Activated CD8-positive, alpha-beta memory T cell treated with anti-CD3 and anti-CD28 coated beads for 48 hours (primary cell): ENCODE measurements around the gene TMEM209.
A peak's percentile ranks its signal among the peaks of the same experiment; 100 is the strongest.
"Not testable (repeated sequence)": the region's sequence is repeated elsewhere in the genome, so short reads cannot be mapped to it uniquely, and the experiment has no call there.

Source experiments
- DNase-seq, 3 experiments: peaks; one replicate each; pipeline ENCODE4 v3.0.0-alpha.2; 2020; ENCODE audit warnings: low read depth in 2 of 3, low spot score in 2 of 3

The TMEM209 gene

GRCh38 chr7:130205084-130205947, at the start of gene TMEM209:
Gene TMEM209 (minus strand): TSS chr7:130205406. CDS start chr7:130205375, 31 bp downstream.
- DNase-seq: peak; percentile 83 to 93 (median 88)

GRCh38 chr7:130254555-130254954, 49.3 kb upstream of the TMEM209 start:
- no peak for DNase-seq

GRCh38 chr7:130249626-130250025, 44.4 kb upstream of the TMEM209 start:
- DNase-seq: not testable (repeated sequence)

- not testable (repeated sequence) for DNase-seq
Observed at GRCh38 chr7:130248842-130249241, 43.6 kb upstream of the TMEM209 start.

GRCh38 chr7:130246491-130246890, 41.3 kb upstream of the TMEM209 start:
- not testable (repeated sequence) for DNase-seq

- not testable (repeated sequence) for DNase-seq
Observed at GRCh38 chr7:130243486-130243885, 38.3 kb upstream of the TMEM209 start.

GRCh38 chr7:130242198-130243014, 37.2 kb upstream of the TMEM209 start:
- peak; percentile 12 to 17 (median 16) for DNase-seq

GRCh38 chr7:130240240-130240639, 35.0 kb upstream of the TMEM209 start:
- DNase-seq: no peak

GRCh38 chr7:130236361-130236760, 31.2 kb upstream of the TMEM209 start:
- not testable (repeated sequence) for DNase-seq

GRCh38 chr7:130234078-130234477, 28.9 kb upstream of the TMEM209 start:
- no peak for DNase-seq

- DNase-seq: no peak
Observed at GRCh38 chr7:130232209-130232608, 27.0 kb upstream of the TMEM209 start.

- DNase-seq: no peak
Observed at GRCh38 chr7:130231792-130232191, 26.6 kb upstream of the TMEM209 start.

GRCh38 chr7:130229981-130230380, 24.8 kb upstream of the TMEM209 start:
- not testable (repeated sequence) for DNase-seq

GRCh38 chr7:130228840-130229502, 23.8 kb upstream of the TMEM209 start:
- DNase-seq: no peak

- no peak for DNase-seq
Observed at GRCh38 chr7:130227883-130228575, 22.8 kb upstream of the TMEM209 start.

GRCh38 chr7:130226333-130226732, 21.1 kb upstream of the TMEM209 start:
- DNase-seq: no peak

- DNase-seq: not testable (repeated sequence)
Observed at GRCh38 chr7:130224923-130225322, 19.7 kb upstream of the TMEM209 start.

- DNase-seq: no peak
Observed at GRCh38 chr7:130224210-130224609, 19.0 kb upstream of the TMEM209 start.

GRCh38 chr7:130223646-130224045, 18.4 kb upstream of the TMEM209 start:
- no peak for DNase-seq

- DNase-seq: no peak
Observed at GRCh38 chr7:130221746-130222145, 16.5 kb upstream of the TMEM209 start.

GRCh38 chr7:130219871-130220270, 14.7 kb upstream of the TMEM209 start:
- DNase-seq: no peak
